GM21786 (cell line): ENCODE data around the gene VEGFD.

Experiments
- ATAC-seq: cut with Tn5 transposase; IDR thresholded peaks from one replicate; pipeline ENCODE4 v1.9.1; 2021; ENCODE audit not compliant: unreplicated experiment

The VEGFD gene, protein sequence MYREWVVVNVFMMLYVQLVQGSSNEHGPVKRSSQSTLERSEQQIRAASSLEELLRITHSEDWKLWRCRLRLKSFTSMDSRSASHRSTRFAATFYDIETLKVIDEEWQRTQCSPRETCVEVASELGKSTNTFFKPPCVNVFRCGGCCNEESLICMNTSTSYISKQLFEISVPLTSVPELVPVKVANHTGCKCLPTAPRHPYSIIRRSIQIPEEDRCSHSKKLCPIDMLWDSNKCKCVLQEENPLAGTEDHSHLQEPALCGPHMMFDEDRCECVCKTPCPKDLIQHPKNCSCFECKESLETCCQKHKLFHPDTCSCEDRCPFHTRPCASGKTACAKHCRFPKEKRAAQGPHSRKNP

DNA sequence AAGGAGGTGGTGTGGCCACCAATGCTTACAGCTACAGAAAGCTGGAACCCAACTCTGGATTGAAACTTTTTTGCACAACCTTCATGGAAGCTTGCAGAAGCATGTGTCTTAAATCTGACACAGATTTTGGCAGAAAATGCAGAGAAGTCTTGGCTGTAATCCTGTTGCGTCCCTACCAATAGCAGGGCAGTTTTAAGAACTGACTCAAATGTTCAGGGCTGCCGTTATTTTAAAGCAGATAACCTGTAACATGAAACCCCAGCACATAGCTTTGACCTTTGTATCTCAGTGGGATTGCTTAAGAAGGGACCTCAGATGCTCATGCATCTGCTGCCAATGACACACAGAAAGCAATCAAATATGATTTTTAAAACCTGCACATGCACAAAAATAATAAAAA is at the start of gene VEGFD:
VEGFD (minus strand) TSS at position 110 of the 400 bp plus-strand sequence. CDS start 467 bp downstream, outside the sequence.
- ATAC-seq, result no peak

DNA sequence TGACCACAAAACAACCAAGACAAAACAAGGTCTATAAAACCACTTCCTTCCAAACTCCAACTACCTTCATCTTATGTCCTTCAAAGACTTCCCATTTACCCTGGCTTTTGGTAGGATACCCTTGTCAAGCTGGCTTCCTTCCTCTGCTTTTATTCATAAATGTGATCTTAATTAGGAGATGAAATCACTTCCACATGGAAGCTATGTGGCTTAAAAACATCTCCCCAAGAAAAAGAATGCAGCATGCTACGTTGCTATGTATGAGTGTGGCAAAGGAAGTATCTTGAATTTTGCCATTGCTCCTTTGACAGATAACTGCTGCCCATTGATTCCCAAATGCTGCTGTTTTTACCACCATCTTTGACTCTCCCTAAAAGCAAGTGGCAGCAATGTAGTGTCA is 46.4 kb upstream of the VEGFD start:
- ATAC-seq, result no peak

DNA sequence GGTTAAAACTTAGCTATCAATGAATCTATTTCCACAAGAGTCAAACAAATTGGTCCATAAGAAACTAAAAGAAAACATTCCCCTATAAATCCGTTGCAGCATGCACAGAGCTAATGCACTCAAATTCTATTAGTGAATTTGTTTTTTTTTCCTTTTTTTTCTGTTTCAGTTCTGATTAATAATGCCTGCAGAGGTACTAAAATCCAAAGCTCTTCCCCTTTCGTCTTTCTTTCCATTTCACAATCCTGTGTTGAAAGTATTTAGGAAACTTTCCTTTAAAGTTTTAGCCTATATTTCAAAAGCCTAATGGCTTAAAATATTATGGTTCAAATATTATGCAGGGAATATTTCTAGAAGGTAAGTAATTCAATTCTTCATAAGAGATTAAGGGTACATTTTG is 45.9 kb upstream of the VEGFD start:
- ATAC-seq, result no peak

DNA sequence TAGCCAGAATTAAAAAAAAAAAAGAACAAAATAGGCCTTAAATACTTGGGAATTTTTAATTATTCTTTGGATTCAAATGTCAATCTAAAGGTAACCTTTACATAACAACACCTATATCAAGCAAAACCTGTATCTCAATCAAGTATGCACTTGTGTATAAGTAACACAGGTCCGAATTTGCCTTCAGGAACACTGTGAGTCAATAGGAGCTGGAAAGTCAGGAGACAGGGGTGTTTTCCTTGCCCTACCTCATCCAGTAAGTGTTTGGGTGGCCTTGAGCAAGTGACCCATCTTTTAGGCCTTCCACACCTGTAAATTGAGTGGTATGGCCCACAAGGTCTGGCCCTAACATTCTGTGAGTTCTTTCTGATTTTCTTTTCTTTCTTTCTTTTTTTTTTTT is 40.8 kb upstream of the VEGFD start:
- ATAC-seq, result no peak

DNA sequence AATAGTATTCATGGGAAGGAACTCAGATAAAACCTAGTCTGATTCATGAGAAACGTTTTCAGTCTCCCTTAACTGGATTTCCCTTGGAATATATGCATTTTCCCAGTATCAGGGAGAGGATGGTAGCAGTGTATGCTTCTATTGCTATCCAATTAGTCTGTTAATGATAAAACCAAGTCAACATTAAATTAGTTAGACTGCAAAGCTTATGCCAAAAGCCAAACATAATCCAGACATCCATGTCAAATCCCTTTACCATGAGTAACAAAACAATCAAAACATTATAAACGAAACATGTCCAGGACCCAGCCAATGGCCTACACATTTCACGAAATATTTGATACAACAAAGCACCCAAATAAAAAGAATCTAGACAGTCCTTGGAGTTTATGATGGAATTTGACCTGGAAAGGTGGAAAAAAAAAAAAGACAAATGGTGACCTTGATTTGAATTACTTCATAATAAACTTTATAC is 34.5 kb upstream of the VEGFD start:
- ATAC-seq, result no peak

DNA sequence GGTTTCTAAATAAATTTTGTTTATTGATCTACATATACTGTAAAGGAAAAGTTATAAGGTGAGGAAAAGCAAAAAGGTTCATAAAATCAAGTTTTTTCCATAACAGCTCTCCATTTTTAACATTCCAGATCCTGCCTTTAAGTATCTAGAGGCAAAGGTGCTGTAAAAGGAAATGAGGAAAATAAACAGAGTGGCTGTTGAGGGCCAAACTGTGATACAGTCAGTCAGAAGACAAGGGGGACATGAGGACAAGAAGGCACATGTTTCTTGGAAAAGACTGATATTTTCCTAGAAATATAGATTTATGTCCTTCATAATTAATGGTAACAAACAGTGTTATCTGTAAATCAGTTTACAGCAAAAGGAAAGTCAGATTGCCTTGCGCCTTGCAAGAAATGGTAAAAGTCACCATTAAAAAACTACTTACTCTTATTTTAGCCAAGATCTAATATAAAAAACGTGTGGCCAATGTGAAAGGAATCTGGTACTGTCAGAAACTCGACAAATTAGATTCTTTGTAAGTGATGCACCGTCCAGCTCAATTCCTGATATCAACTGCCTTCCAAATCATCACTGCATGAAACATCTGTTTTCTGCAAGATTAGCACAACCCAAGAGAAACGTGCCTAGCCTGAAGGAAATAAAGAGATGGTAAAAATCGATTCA is 34.0 kb upstream of the VEGFD start:
- ATAC-seq, result no peak

DNA sequence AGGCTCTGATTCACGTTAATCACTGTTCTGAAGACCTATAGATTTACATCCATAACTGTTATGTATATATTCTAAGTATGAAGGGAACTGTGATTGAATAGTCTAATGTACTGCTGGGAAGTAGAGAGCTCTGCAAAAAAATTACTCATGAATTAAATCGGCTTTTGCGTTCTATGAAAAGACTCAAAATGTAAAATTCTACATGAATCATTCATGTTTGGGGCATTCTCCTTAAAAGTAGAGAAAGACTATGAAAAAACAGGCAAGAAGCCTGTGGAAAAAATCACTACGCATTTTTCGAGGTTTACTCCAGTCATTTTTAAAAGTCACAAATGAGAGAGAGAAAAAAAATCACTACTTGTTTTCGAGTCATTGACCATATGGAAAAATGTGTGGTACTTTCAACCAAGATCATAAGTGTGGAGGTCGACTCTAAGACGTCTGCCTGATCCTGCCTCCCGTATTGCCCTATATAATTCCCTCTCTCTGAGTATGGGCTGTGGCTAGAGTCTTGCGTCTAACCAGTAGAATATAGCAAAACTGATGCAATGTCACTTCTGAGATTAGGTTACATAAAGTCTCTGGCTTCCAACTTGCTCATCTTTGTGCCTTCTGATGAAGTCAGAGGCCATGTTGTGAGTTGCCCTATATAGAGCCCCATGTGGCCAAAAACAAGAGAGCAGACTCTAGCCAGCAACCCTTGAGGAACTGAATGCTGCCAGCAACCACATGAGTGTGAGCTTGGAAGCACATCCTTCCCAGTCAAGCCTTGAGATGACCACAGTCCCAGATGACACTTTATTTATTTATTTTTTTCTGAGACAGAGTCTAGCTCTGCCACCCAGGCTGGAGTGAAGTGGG is 32.1 kb upstream of the VEGFD start:
- ATAC-seq, result no peak

DNA sequence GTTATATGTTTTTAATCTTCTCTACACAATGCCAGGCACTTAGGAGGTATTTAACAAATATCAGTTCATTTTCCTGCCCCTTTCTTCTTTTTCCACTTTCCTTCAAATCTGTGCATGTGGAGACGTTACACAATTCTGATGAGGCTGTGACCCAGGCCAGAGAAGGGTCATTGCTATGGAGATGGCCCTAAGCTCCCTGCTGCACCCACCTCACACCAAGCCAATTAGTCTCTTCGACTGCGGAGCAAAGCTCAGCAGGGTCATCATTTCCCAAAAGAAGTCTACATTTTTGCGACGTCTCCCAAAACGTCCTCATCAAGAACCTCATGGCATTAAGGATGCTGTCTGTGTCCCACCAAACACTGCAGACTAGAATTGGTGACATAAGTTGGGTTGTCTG is 28.9 kb upstream of the VEGFD start:
- ATAC-seq, result no peak

DNA sequence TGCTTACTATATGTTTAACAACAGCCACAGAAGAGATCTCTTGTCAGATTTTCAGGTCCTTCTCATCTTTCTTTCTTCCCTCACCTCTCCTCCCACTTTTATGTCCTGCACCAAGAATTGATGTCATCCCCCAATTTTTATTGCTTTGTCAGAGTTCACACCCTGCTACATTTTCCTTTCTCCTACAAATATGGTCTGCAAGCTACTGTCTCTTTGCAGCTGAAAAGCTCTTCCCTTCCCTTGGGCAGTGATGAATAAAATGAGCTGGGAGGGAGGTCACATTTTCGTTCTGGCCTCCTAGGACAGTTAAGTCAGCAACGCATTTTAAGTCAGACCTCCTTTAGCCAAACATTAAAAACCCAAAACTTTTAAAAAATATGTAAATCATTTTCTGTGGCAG is 26.7 kb upstream of the VEGFD start:
- no peak for ATAC-seq

DNA sequence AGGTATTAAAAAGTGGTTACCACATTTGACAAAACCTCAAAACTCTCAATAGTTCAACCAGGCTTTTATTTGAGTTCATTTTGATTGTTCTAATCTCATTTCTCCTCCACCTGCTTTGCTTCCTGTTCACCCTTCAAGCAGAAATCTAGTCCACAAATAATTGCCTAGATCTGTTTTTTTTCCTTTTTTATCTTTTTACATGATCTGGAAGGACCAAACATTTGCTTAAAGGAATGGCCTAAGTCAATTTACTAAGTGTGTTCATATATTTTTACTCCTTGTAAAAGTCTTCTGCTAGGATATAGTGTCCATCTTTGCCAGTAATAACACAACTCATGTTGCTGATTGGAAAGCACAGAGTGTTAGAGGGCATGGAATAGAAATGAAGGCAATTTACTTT is 26.2 kb upstream of the VEGFD start:
- no peak for ATAC-seq

DNA sequence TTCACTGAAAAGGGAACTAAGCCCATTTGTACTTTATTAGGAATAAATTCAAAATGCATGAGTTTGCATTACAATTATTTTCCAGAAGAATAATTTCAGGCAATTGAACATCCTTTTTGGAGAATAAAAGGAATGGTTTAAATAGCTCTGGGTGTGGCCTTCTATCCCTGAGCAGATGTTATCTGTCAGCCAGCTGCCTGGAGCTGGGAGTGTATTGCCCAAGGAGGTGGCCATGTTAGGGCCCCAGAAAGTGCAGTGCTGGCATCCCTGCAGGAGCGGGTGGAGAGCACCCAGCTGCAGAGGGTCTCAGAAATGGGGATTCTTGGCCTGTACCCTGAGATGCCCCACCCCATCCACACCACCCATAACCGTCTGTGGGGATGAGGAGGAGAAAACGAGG is 21.6 kb upstream of the VEGFD start:
- no peak for ATAC-seq

DNA sequence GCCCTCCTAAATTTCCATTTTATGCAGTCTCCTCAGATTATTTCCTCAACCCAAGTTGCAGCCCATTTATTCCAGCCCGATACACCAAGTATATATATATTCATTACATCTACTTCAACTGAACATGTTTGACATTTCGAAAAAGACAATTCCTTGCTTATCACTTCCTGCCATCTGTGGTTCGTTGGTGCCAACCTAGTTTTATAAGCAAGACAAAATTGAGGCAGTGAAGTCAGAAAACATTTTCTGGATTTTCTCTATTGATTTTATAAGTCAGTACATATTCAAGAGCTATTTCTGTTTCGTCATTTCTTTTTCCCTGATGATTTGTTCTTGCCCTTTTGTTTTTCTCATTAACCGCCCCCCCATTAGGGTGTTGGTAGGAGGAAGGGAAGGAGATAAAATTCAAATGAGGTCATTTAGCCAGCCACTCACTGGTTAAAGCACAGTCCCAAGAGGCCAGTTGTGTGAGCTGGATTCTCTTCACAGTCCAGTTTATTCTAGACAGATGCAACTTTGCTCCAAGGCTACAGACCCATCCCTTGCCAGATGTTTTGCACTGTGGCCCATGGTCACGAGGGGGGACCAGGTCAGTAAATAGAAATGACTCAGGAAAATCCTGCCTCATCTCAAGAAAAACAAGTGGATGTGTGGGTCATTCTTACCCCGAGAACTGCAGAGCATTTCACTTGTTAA is 20.3 kb upstream of the VEGFD start:
- ATAC-seq, result no peak

DNA sequence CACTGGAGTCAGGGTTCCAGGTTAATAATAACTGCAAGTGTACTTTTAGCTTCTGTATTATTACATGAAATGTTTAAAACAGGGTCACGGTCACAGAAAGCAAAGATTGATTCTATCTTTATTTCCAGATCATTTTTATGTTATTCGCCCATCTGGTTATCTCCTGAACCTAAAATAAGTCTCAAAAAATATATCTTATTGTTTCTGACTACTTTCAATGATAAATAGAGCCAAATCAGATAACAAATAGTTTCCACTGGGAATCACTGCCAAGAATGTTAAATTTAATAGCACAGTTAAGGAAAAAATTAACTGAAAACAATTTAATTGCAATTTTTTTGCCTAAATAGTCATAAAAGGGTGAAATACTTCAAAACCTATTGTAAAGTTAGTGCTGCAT is 17.2 kb upstream of the VEGFD start:
- ATAC-seq, result no peak

DNA sequence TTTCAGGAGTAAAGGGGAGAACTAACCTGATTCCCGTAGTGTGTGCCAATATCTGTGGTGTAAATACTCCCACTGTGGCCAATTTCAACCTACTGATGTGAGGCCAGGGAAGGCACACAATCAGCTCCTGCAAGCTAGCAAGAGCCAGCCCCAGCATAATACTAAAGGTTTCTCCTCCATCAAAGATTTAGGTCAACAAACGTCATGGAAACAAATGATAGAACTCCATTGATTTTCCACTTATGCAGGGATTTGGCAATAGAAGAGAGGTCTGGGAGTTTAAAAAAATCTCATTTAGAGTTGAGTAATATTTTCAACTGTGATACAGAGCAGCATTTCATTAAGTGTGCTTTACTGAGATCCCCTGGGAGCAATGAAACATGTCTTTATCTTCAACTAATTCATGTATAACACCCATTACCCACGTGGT is 15.8 kb upstream of the VEGFD start:
- ATAC-seq, result no peak

DNA sequence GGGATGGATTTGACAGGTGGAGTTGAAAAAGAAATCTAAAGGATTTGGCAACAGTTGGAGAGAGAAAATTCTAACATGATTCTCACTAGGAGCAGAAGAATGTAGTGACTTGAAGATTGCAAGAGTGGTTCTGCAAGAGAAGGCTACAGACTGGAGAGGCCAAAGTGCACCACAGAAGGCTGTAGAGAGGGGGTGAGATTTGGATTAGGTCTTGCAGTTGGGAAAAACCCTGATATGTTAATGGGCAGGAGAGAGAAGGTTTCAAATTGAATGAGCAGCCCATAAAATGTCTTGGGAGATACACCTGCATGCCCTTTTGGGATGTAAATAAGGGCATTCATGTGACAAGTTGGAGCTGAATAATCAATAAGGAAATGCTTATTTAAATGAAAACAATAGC is 14.7 kb upstream of the VEGFD start:
- no peak for ATAC-seq

DNA sequence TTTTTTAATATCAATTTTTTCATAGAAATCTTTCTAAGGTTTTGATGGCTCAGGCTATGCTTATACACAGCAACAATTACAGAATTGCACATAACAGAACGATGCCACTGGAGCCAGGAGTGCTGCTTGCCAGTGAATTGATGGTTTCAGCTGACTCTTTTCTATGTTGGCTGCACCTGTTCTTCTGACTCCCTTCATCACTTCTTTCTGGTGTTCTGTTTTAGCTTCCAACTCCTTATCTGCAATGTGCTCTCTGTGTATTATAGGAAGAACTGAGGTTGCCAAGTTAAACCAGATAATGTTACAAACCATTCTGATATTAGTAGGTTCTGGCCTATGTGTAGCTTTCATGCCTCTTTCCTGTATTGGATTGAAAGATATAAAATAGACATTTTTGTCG is 11.6 kb upstream of the VEGFD start:
- ATAC-seq, result no peak

DNA sequence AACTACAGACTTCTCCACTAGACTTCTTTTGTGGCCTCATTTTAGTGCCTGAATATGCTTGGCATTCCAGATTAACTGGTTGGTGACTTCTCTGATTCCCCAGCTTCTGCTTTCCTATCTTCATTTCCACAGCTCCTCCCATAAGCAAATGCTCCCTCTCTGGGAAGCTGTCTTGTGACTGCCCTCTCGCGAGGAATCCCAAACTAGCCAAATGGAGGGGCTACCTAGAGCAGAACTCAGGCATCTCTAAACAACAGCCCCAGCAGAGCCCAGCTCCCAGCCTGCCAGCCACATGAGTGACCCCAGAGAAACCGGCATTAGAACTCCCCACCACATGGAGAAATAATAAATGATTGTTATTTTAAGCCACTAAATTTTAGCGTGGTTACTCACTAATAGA is 7.6 kb upstream of the VEGFD start:
- ATAC-seq, result no peak

DNA sequence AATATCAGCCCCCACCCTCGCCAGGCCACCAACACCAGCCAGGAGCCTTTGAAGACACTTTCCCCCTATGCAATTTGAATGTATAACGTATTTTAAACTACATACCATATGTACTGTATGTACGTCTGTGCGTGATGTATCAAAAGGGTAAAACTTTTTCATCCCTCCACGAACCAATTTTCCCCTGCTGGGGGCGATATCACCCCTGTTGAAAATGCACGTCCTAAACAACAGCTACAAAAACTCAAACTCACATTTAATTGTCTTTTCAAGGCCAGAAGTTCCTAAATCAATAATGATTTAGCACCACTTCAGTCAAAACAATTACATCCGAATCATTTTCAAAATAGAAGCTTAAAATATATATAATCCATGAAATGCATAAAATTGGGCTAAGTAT is 1.4 kb downstream of the VEGFD start:
- ATAC-seq, result no peak

DNA sequence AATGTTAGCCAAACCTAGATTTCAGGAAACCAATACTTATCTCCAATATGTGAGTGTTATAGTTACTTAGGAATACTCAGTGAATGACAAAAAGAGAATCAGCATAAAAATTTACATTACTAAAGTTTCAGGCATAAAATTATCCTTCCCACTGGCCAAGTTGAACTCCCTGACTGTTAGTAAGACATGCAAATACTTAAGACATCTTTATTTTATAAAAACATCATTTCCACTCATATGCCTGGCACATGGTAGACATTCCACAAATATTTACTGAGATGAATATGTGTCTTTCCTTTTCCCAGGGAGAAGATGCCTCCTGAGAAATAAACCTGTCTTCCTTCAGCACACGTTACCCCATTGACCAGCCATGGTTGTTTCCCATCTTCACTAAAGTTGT is 7.3 kb downstream of the VEGFD start:
- ATAC-seq, result no peak

DNA sequence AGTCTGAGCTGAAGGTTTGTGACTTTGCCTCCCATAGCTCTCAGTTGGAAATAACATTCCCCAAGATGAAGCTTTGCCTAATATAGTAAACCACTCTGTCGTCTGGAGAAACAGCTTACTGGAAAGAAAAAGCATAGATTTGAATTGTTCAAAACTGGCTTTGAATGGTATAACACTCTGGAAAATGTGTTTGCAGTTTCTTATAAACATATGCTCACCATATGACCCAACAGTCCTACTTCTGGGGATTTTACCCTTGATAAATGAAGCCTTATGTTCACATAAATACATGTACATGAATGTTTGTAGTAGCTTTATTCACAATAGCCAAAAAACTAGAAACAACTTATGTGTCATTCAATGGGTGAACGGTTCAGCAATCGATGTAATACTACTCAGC is 10.2 kb downstream of the VEGFD start:
- no peak for ATAC-seq
